Activated T-cell treated with anti-CD3 and anti-CD28 coated beads for 24 hours (primary cell): ENCODE results near the gene SPTLC2.

ENCODE experiments used
- DNase-seq: peaks from one replicate; pipeline ENCODE4 v3.0.0-alpha.2; 2020; ENCODE audit warnings: low read depth

The SPTLC2 gene

GRCh38 chr14:77503138-77503537 is 113.3 kb downstream of the SPTLC2 start:
- DNase-seq, result no peak

GRCh38 chr14:77502109-77502782 is 114.2 kb downstream of the SPTLC2 start:
- no peak for DNase-seq

GRCh38 chr14:77498984-77499527 is 117.4 kb downstream of the SPTLC2 start:
- DNase-seq, result no peak

GRCh38 chr14:77498120-77498979 is 118.1 kb downstream of the SPTLC2 start, which contains the start of gene ISM2:
Gene ISM2, minus strand, starts transcription at chr14:77498816. Its CDS starts 23 bp downstream, at chr14:77498793.
- DNase-seq, result peak; percentile 28

- no peak for DNase-seq
Observed at GRCh38 chr14:77495334-77495733, 121.1 kb downstream of the SPTLC2 start.

GRCh38 chr14:77491056-77491455 is 125.4 kb downstream of the SPTLC2 start:
- no peak for DNase-seq

- DNase-seq, result no peak
Observed at GRCh38 chr14:77490347-77490986, 126.0 kb downstream of the SPTLC2 start.

- no peak for DNase-seq
Observed at GRCh38 chr14:77489041-77489440, 127.4 kb downstream of the SPTLC2 start.

- DNase-seq, result no peak
Observed at GRCh38 chr14:77488558-77488957, 127.9 kb downstream of the SPTLC2 start.

GRCh38 chr14:77485901-77486678 is 130.3 kb downstream of the SPTLC2 start:
- DNase-seq, result no peak

- DNase-seq, result no peak
Observed at GRCh38 chr14:77485256-77485655, 131.2 kb downstream of the SPTLC2 start.

- DNase-seq, result no peak
Observed at GRCh38 chr14:77482422-77482821, 134.0 kb downstream of the SPTLC2 start.

GRCh38 chr14:77478796-77479195 is 137.6 kb downstream of the SPTLC2 start:
- no peak for DNase-seq

- no peak for DNase-seq
Observed at GRCh38 chr14:77478029-77478428, 138.4 kb downstream of the SPTLC2 start.

GRCh38 chr14:77475432-77476115 is 140.9 kb downstream of the SPTLC2 start:
- no peak for DNase-seq

GRCh38 chr14:77474479-77475177 is 141.8 kb downstream of the SPTLC2 start:
- no peak for DNase-seq

- no peak for DNase-seq
Observed at GRCh38 chr14:77473921-77474320, 142.5 kb downstream of the SPTLC2 start.

- DNase-seq, result no peak
Observed at GRCh38 chr14:77470224-77470870, 146.1 kb downstream of the SPTLC2 start.

- DNase-seq, result no peak
Observed at GRCh38 chr14:77469539-77469938, 146.9 kb downstream of the SPTLC2 start.

GRCh38 chr14:77469067-77469505 is 147.4 kb downstream of the SPTLC2 start:
- DNase-seq, result no peak
